Natural killer cell treated with Interleukin-12 subunit alpha and Interleukin-12 subunit beta and Interleukin-15 and Interleukin-18, amount 100 ng/mL, for 72 hours (primary cell): ENCODE results near the gene ZNF497. TPM values are rescaled to one million over a fixed set of nuclear protein-coding genes. Genes with fewer than 3 reads are reported as not detected.
"Not testable (repeated sequence)": the region's sequence is repeated elsewhere in the genome, so short reads cannot be mapped to it uniquely, and the experiment has no call there.

Experiments used
- ATAC-seq, 2 donors: fragments of 150-1000 bp; cut with Tn5 transposase in 1 of 2; sonication (Bioruptor Pico), chemical (Tn5 transposase) in 1 of 2; 2 replicates each; pipeline ENCODE4 v1.10.0; 2021
- DNase-seq: peaks from one replicate; pipeline ENCODE4 v3.0.0; 2022; ENCODE audit warnings: low spot score
- H3K27ac Mint-ChIP-seq, 2 donors: 1 replicate in 1 of 2; 2 replicates in 1 of 2; pipeline ENCODE4 v1.8.0; 2022; ENCODE audit warnings: mixed read lengths in 2 of 2, mild to moderate bottlenecking in 1 of 2, moderate library complexity in 1 of 2
- H3K27me3 Mint-ChIP-seq, 2 donors: 1 replicate in 1 of 2; 2 replicates in 1 of 2; pipeline ENCODE4 v1.8.0; 2022; ENCODE audit warnings: mixed read lengths in 2 of 2
- H3K36me3 Mint-ChIP-seq: one replicate; pipeline ENCODE4 v1.8.0; 2022; ENCODE audit warnings: mixed read lengths
- H3K4me1 Mint-ChIP-seq, 2 donors: 1 replicate in 1 of 2; 2 replicates in 1 of 2; pipeline ENCODE4 v1.8.0; 2022; ENCODE audit warnings: low read depth in 2 of 2, mixed read lengths in 2 of 2, mild to moderate bottlenecking in 1 of 2
- H3K4me3 Mint-ChIP-seq: one replicate; pipeline ENCODE4 v1.8.0; 2022; ENCODE audit warnings: mixed read lengths
- H3K9me3 Mint-ChIP-seq: 2 replicates; pipeline ENCODE4 v1.8.0; 2022; ENCODE audit warnings: mixed read lengths
- total RNA-seq, 2 donors: library from RNA; stranded (reverse); gene quantifications; one replicate each; pipeline ENCODE4 v1.2.3, GENCODE V29; 2022

The ZNF497 gene
- total RNA-seq = 1 to 10 TPM in 1 of 2 donors, under 1 TPM in 1; 0.52 to 1.4 TPM

DNA sequence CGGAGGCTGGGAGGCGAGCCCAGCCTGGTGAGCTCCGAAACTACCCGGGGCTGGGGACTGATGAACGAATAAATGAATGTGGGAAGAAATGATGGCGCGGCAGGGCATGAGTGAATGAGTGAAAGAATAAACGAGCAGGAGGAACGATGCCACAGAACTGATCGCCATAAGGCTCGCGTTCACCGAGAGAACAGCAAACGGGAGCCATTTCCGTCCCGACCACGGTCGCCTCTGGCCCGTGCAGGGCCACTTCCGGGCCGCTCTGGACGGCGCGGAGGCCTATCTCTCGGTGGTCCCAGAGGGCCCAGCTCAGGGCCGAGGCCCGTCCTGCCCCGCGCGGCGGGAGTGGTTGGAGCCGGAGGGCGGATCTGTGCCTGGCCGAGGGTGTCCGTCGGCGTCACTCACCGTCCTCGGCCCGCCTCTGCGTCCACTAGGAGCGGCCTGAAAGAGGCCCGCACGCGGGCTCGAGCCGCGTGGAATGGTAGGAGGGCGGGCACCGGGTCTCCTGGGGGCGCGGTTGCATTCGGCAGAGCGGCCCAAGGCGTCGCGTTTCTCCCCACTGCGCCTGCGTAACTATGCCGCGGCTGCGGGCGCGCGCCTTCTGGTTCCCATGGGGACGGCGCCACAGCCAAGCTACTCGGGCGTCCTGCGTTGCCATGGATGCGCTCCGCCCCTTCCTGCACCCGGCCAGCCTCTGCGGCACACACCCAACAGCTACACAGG, at the start of gene ZNF497:
Gene ZNF497 (minus strand): TSS at position 480 of the 723 bp plus-strand sequence. CDS start 5,116 bp downstream, outside the sequence.
- Mint-ChIP-seq H3K4me1 (peaks cover 7 to 10% of the 10 kb centered on the region in 2 donors), H3K36me3 (no peaks in the 10 kb centered on the region), H3K27me3 (no peaks in the 10 kb centered on the region), H3K4me3 (peak within 1 kb of the TSS; percentile 99), H3K27ac (peak within 1 kb of the TSS; percentile 79 to 93), H3K9me3 (no peaks in the 10 kb centered on the region)
- ATAC-seq (peak; percentile 95 to 96), DNase-seq (peak; percentile 99)

DNA sequence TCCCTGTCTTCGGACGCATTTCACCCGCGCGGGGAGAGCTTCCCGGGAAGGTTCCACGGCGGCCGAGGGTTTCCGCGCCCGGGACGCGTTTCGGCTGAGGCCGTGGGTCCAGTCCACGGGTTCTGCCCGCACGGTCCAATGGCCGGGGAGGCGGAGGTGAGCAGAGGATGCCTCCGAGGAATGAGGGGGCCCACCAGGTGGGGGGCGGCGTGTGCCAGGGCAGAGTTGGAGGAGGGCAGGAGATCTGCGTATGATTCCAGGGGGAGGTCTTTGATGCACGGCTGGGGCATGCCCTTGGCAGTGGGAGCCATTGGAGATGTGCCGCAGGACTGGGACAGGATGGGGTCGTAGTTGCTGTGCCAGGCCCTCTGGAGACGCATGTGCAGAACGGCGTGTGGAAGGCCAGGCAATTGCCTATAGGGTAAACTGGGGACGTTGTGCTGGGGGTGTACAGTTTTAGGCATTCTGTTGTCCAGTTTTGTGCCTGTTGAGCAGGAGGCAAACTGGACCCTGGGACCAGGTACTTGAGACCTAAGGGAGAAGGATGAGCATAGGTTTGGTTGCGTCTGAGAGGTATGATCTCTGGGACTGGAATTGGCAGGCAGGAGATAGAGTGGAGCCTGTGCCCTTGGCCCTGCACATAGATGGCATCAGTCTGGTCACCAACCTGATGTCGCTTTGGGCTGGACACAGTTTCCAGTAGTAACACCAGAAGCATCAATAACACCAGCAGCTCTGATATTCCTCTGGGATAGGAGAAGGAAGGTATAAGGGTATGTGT, 46.6 kb upstream of the ZNF497 start:
- Mint-ChIP-seq H3K4me3 (peak overlapping the region; percentile 96), H3K9me3 (no peaks in the 10 kb centered on the region), H3K36me3 (peaks cover 5% of the 10 kb centered on the region), H3K27me3 (no peaks in the 10 kb centered on the region), H3K27ac (peak overlapping the region; percentile 82 to 93), H3K4me1 (peaks cover 31 to 32% of the 10 kb centered on the region in 2 donors)
- peak in 1 of 2 donors; percentile 31 for ATAC-seq
- DNase-seq = no peak

DNA sequence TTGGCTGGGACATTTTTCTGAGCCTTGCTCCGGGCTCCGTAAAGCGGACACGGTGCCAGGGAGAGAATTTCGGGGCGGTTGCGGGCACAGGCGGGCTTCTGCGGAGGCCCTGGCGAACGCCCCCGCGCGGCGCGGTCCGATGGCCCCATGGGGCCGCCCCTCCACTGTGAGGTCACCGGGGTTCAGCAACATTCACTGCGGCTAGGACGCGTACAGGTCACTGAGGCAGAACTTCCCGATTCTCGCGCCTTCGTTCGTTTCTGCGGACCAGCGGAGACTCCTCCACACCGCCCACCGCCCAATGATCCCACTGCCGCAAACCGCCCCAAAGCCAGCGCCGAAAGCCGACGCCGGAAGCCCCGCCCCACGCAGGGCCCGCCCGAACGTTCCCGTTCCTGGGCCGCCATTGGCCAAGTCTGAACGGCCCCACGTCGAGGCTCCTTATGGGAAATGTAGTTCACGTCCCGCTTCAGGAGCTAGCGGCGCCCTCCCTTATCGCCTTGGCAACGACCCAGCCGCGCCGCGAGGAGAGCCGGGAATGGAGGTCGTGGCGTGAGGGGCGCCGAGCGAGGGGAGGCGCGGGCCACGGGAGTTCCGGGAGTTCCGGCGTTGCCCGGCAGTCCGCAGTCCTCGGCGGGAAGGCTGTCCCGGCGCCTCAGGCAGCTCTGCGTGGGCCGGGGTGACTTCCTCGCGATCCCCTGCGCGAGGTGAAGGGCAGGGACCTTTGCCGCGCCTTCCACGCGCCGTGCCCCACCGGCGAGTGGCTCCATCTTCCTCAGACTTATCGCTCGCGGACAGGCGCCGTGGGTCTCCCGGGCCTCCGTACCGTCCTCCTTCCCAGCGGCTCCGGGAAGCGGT, 45.8 kb upstream of the ZNF497 start, which contains the start of gene ZNF584:
Gene ZNF584 (plus strand): TSS at position 498 of the 858 bp plus-strand sequence. CDS start 499 bp downstream, outside the sequence.
- Mint-ChIP-seq H3K36me3 (peaks cover 5% of the 10 kb centered on the region), H3K27me3 (no peaks in the 10 kb centered on the region), H3K27ac (peak within 1 kb of the TSS; percentile 82 to 93), H3K4me3 (peak within 1 kb of the TSS; percentile 96), H3K9me3 (no peaks in the 10 kb centered on the region), H3K4me1 (peaks cover 31 to 32% of the 10 kb centered on the region in 2 donors)
- peak; percentile 98 for ATAC-seq
- peak; percentile 94 for DNase-seq

DNA sequence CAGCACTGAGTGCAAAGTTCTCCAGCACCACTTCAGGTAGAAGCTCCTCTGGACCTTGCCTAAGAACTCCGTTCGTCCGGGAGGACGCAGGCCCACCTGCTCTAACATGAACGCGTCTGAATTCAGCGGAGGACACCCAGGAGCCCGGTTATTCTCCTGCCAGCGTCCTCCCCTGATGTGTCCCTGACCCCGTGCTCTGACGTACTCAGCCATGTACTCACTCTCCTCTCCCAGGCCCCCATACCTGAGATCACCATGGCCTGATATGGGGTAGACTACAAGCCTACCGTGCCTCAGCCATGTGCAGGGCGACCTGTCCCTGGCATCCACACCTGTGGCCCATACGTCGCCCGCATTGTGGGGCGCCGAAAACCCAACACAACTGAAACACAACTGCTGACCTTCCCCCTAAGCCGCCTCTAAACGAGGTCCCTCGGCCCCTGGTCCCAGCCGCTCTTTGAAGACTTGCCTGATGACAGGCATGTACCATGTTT, 45.2 kb upstream of the ZNF497 start:
- H3K36me3 Mint-ChIP-seq = peaks cover under 1% of the 10 kb centered on the region
- H3K9me3 Mint-ChIP-seq = no peaks in the 10 kb centered on the region
- peak overlapping the region; percentile 96 for H3K4me3 Mint-ChIP-seq
- peak overlapping the region; percentile 82 to 93 for H3K27ac Mint-ChIP-seq
- peaks cover 31 to 32% of the 10 kb centered on the region in 2 donors for H3K4me1 Mint-ChIP-seq
- no peak for ATAC-seq
- H3K27me3 Mint-ChIP-seq = no peaks in the 10 kb centered on the region
- no peak for DNase-seq

DNA sequence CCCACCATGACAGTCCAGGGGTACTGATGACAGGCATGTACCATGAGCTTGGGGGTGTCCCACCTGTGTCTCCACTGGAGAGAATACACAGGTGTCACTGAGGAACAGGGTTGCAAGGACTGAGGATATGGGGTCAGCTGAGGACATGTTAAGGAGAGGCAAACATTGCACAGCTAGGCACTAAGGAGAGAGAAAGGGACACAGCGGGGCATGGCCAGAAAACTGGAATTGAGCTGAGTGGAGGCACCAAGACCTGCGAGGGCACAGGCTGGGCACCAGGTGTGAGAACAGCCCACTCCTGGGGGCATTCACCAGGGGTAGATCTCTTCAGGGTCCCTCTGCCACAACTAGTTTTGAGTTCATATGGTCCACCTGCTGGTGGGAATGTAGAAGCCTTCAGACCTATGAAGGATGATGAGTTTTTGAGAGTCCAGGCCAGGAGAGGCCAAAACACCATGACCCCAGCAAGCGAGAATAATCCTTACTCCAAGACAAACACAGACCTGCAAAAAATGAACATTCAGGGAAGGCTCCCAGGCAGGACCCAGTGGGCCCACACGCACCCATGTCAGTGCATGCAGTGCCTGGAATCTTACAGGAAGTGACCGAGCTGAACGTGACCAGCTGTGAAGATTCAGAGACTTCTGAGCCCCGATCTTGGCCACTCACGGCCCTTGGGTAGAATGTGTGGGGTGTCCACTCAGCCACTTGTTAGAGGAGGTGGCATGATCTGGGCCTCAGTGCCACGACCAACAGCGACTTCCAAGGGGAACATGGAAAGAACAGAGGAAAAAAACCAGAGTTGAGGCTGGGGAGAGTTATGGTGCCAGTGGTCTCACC, 44.5 kb upstream of the ZNF497 start:
- H3K27ac Mint-ChIP-seq = peak overlapping the region; percentile 82 to 93
- no peaks in the 10 kb centered on the region for H3K27me3 Mint-ChIP-seq
- no peak for ATAC-seq
- no peak for DNase-seq
- peak overlapping the region; percentile 96 for H3K4me3 Mint-ChIP-seq
- H3K36me3 Mint-ChIP-seq = no peaks in the 10 kb centered on the region
- no peaks in the 10 kb centered on the region for H3K9me3 Mint-ChIP-seq
- H3K4me1 Mint-ChIP-seq = peaks cover 31 to 32% of the 10 kb centered on the region in 2 donors

DNA sequence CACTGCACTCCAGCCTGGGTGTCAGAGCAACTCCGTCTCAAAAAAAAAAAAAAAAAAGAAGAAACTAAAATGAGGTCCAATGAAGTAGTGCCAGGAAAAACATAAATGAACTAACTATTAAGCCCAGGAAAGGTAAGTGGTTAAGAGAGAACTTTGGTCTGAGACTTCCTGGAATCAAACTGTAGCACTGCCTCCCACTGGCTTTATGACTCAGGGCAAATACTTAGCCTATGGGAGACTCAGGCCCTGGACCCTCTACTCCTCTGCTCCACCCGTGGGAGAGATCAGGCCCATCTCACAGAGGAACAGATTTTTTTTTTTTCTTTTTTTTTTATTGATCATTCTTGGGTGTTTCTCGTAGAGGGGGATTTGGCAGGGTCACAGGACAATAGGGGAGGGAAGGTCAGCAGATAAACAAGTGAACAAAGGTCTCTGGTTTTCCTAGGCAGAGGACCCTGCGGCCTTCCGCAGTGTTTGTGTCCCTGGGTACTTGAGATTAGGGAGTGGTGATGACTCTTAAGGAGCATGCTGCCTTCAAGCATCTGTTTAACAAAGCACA, 41.4 kb upstream of the ZNF497 start:
- not testable (repeated sequence) for H3K27me3 Mint-ChIP-seq, H3K4me3 Mint-ChIP-seq, DNase-seq, H3K9me3 Mint-ChIP-seq, ATAC-seq, H3K36me3 Mint-ChIP-seq, H3K27ac Mint-ChIP-seq
- peaks cover 32 to 34% of the 10 kb centered on the region in 2 donors for H3K4me1 Mint-ChIP-seq

DNA sequence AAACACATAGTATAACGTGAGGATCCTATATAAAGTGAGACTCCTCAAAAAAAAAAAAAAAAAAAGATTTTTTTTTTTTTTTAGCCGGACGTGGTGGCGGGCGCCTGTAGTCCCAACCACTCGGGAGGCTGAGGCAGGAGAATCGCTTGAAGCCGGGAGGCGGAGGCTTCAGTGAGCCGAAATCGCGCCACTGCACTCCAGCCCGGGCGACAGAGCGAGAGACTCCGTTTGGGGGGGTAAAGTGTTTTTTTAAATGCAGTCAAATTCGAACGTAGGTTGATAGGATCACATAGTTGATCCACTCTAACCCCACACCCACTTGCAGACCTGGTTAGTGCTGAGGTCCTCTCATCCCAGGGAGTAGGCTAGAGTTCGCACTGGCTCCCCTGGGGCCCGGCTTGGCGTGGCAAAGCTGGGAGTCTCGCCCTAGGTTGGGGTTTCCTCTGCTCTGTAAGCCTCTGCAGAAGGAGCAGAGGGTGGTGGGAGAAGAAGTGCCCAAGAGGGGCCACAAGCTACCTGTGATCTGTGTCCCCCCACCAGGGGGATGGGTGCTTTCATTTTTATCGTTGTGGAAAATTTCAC, 39.4 kb upstream of the ZNF497 start:
- Mint-ChIP-seq H3K36me3 (no peaks in the 10 kb centered on the region), H3K9me3 (no peaks in the 10 kb centered on the region), H3K27ac (peak overlapping the region in 1 of 2 donors; percentile 85), H3K4me1 (peaks cover 17 to 19% of the 10 kb centered on the region in 2 donors), H3K4me3 (no peak overlapping the region), H3K27me3 (peaks cover 0 to 2% of the 10 kb centered on the region in 2 donors)
- DNase-seq = peak; percentile 50
- ATAC-seq = no peak

DNA sequence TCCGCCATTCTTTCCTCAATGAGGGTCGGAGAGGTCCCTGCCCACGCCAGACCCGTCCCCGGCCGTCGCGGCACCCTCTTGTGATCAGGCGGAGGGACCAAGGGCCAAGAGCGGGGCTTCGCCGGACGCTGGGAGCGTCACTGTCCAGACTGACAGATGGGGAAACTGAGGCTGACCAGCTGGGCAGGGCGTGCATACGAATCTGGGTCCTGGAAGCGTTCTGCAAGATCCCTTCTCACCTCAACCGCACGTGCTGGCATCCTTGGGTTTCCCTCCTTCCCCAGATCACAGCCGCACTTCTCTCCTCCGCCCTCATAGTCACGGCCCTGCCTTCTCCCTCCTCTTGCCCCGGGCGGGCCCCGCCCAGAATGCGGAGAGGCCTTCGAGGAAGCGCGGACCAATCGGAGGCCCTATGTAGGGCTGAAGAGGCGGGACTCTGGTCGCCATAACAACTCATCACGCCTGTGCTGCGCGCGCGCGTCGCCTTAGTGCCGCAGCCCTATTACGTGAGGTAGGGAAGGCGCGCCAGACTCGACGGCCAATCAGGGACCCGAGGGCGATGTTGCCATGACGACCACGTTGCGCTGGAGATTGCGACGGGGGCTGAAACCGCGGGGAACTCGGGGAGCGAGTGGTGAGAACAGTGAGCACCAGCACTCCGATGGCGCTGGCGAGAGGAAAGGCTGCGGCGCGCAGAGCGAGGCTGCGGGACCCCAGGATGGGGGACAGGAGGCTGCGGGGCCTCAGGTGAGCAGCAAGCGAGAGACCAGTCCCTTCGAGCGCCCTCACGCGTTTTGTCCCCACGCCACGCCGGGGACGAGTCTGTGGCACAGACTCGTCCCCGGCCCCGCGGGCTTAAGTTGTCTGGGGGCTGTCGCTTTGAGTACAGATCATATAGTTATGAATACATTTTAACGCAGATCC, 38.6 kb upstream of the ZNF497 start:
- Mint-ChIP-seq H3K27ac (peak overlapping the region; percentile 64 to 85), H3K4me1 (peaks cover 12% of the 10 kb centered on the region in 2 donors), H3K27me3 (peaks cover 0 to 2% of the 10 kb centered on the region in 2 donors), H3K36me3 (no peaks in the 10 kb centered on the region), H3K9me3 (no peaks in the 10 kb centered on the region), H3K4me3 (peak overlapping the region; percentile 94)
- peak; percentile 99 for DNase-seq
- peak; percentile 98 to 99 for ATAC-seq

DNA sequence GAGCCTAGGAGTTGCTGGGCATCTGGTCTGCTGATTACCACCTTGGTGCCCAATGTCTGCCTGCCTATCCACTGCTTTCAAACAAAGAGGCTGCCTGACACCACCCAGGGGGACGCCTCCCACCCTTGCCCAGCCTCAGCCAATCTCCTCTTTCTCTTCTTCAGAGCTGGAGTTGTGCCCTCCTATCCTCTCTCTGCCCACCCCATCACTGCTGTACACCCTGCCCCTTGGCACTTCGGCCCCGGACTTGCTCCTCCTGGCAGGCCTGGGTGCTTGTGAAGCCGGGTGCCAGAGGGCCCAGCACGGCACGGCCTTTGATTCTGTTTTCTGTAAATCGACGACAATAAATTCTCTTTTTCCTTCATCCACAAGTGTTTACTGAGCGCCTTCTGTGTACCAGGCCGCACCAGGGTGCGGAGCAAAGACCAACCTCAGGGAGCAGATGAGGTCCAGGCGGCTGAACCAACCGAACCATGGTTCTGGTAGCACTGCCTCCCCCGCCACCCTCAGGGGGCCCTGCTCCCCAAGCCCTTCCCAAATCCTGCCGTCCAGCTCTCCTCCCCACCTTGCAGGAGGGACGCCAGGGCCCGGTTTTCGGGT, 37.9 kb upstream of the ZNF497 start:
- no peak for ATAC-seq
- H3K27ac Mint-ChIP-seq = peak overlapping the region; percentile 64 to 85

DNA sequence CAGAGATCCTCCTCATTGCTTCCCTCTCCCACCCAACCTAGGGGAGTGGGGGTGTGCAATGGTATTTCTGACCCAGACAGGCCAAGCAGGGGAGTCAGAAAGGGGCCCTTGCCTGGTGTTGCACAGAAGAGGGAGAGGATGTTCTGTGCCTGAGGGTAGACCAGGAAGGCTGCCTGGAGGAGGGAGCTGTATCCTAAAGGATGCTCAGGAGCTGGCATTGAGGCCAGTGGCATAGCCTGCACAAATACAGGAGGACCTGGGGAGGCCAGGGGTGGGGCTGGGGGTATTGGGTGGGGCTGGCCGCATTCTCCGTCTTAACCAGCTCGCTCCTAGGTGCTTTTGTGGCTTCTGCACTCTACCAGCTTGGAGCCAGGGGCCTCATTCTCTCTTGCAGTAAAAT, 37.4 kb upstream of the ZNF497 start:
- no peaks in the 10 kb centered on the region for H3K9me3 Mint-ChIP-seq
- no peaks in the 10 kb centered on the region for H3K36me3 Mint-ChIP-seq
- H3K27me3 Mint-ChIP-seq = peaks cover 0 to 2% of the 10 kb centered on the region in 2 donors
- H3K27ac Mint-ChIP-seq = no peak overlapping the region
- peak overlapping the region; percentile 4 for H3K4me3 Mint-ChIP-seq
- no peak for ATAC-seq
- peak; percentile 56 for DNase-seq
- peaks cover 12% of the 10 kb centered on the region in 2 donors for H3K4me1 Mint-ChIP-seq

More for the DNA sequence above, 37.9 kb upstream of the ZNF497 start:
- H3K27me3 Mint-ChIP-seq = peaks cover 0 to 2% of the 10 kb centered on the region in 2 donors
- H3K4me3 Mint-ChIP-seq = peak overlapping the region; percentile 94
- H3K4me1 Mint-ChIP-seq = peaks cover 12% of the 10 kb centered on the region in 2 donors
- H3K36me3 Mint-ChIP-seq = no peaks in the 10 kb centered on the region
- DNase-seq = peak; percentile 63
- no peaks in the 10 kb centered on the region for H3K9me3 Mint-ChIP-seq

DNA sequence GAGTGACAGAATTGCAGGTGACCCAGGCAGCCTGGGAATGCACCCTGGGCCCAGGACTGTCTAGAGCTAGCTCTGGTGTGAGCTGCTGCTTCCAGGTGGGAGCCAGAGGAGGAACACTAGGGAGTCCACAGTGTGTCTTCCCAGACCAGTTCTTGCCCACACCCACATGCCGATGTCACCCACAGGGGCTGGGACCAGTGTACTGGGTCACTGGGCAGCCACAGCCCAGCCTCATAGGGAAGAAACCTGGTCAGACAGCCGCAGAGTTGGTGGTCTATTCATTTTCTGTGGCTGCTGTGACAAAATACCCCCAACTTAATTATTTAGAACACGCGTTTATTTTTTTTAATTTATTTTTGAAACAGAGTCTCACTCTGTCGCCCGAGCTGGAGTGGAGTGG, 36.0 kb upstream of the ZNF497 start:
- H3K27ac Mint-ChIP-seq = no peak overlapping the region
- ATAC-seq (no peak), DNase-seq (peak; percentile 56)
- peaks cover 11% of the 10 kb centered on the region for H3K36me3 Mint-ChIP-seq
- peaks cover 0 to 2% of the 10 kb centered on the region in 2 donors for H3K27me3 Mint-ChIP-seq
- no peaks in the 10 kb centered on the region for H3K9me3 Mint-ChIP-seq
- H3K4me3 Mint-ChIP-seq = no peak overlapping the region
- H3K4me1 Mint-ChIP-seq = peaks cover 12 to 18% of the 10 kb centered on the region in 2 donors
